Stimulated activated CD8-positive, alpha-beta memory T cell treated with anti-CD3 and anti-CD28 coated beads, Interleukin-4, amount 100 ng/mL, for 48 hours (primary cell): Measurements from ENCODE around the gene PPP4R2.
"Not testable (repeated sequence)": the region's sequence is repeated elsewhere in the genome, so short reads cannot be mapped to it uniquely, and the experiment has no call there.

Experiments used
- DNase-seq: peaks from one replicate; pipeline ENCODE4 v3.0.0-alpha.2; 2020

The PPP4R2 gene

DNA sequence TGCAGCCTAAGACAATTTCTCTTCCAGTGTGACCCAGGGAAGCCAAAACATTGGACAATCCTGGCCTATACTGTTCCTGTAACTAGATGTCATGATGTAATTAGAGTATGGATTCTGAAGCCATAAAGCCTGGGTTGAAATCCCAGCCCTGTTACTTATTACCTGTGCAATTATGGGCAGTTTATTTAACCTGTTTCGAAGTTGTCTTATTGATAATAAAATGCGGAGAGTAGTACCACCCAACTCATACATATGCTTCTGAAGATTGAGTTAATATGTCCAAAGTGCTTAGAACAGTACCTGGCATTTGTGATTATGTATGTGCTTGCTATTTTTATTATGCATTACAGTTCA lies 30.1 kb downstream of the PPP4R2 start:
- DNase-seq = no peak

DNA sequence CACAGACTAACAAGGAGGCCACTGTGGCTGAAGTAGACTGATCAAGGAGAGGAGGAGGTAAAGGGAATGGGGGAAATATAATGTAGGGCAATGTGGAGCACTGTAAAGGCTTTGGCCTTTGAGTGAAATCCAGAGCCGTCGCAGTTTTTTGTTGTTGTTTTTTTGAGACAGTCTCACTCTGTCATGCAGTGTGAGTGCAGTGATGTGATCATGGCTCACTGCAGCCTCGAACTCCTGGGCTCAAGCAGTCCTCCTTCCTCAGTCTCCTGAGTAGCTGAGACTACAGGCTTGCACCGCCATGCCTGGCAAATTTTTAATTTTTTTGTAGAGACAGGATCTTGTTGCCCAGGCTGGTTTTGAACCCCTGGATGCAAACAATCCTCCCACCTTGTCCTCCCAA lies 32.2 kb downstream of the PPP4R2 start:
- no peak for DNase-seq

- no peak for DNase-seq
These were observed 32.7 kb downstream of the PPP4R2 start for GRCh38 chr3:73029321-73029796.

DNA sequence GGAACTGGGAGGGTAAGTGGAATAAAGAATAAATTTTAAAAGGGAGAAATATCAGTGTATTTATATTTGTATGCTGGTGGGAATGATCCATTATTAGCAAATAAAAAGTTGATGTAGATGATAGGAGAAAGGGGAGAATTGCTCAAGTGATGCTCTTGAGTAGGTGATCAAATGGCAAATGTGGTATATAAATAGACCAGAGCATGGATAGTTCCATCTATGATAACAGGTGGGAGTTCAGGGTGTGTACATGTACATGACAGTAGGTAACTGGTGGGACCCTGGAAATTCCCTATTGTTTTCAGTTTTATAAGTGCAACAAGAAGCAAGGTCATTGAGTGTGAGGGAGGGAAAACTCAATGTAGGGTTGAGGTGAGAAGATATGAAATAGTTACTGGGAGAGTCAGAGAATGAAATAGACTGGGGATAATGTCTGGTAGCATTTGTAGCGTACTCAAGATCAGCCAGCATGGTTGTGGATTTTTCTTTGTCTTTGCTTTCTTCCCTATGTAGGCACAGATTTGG lies 33.5 kb downstream of the PPP4R2 start:
- DNase-seq = no peak

DNA sequence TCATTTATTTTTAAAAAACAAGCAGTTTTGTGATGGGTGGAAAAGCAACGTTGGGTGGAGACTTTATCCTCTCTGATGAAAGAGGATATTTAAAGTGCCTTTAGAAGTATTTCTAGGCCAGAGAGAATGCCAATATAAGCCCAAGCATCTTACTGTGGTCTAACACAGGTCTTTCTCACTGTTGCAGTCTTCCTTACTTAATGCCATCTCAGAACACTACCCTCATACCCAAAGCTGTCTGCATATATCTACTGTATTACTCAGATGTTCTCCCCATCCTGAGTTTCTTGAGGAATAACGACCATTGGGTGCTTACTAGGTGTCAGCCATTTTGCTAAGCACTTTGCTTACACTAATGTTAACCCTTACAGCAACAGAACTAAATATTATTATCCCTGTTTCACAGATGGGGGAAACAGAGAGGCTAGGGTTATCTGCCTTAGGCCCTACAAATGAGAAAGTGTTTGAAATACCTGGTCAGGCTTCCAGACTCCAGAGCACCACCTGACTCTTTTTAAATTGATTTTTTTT lies 35.0 kb downstream of the PPP4R2 start:
- DNase-seq = no peak

DNA sequence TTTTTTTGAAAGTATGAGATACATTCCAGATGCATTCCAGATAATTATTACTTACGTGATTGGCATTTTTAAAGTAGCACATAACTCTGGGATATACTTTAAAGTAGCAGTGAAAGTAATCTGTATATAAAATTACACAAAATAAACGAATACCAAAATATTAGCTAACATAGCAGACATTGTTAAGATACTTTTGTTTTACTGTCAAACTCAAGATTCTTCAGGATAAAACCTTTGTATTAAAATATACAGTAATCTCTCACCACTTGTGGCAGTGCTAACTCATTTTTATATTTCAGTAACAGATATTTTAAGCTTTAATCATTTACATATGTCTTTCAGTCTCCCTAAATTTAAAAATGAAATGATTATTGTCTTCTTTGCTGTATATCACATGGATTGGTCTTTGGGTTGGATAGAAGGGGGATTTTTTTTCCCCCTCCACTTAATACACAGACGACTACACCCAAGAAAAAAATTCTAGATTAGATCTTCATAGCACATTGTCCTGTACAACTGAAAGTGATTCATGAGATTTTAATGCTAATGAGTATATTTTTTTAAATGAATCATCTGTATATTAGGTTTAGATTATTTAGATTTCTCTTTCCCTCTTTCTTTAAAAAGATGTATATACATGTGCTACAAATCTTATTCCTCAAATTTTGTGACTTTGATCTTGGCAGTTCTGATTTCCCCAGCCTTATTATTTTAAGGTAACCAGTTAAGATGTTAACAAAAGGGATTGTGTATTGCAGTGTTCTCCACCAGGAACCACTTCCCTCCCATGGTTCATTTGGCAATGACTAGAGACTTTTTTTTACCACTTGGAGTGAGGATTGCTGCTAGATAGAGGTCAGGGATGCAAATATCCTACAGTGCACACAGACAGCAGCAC lies 40.3 kb downstream of the PPP4R2 start:
- DNase-seq = no peak

GRCh38 chr3:73041537-73041936 lies 44.9 kb downstream of the PPP4R2 start:
- no peak for DNase-seq

DNA sequence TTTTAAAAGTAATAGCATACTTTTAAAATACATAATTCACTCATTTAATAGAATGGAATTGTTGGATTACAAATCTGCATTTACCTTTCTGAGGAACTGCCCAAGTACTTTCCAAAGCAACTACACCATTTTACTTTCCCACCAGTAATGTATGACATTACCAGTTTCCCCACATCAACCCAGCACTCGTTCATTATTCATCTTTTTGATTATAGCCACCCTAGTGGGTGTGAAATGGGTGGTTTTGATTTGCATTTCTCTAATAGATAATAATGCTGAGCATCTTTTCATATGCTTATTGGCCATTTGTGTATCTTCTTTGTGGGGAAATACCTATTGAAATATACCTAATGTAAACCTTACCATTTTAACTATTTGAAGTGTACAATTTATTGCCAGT lies 46.8 kb downstream of the PPP4R2 start:
- no peak for DNase-seq

DNA sequence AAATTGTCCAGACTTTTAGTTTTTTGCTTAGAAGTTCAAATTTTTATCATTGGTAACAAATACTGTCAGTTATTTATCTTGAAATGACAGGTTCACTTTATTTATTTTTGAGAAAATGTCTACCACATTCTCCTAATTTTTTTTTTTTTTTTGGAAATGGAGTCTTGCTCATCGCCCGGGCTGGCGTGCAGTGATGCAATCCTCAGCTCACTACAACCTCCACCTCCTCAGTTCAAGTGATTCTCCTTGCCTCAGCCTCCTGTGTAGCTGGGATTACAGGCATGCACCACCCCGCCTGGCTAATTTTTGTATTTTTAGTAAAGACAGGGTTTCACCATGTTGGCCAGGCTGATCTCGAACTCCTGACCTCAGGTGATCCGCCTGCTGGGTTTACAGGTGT lies 48.8 kb downstream of the PPP4R2 start:
- no peak for DNase-seq

DNA sequence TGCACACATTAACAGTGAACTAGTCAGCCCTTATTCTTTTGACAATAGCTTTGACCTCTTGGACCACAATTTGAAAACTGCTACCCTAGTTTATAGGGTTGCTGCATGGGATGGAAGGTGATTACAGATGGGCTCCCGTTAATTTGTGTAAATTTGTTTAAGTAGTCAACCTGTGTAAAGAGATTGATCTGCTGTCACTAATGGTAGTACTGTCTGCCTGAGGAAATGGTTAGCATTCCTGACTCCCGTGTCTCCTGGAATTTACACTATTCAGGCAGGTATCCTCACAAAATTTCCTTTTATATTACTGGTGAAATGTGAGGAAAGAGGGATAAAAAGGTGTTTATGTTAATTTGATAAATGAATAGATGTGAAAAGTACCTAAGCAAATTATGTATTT lies 49.6 kb downstream of the PPP4R2 start:
- DNase-seq = no peak

DNA sequence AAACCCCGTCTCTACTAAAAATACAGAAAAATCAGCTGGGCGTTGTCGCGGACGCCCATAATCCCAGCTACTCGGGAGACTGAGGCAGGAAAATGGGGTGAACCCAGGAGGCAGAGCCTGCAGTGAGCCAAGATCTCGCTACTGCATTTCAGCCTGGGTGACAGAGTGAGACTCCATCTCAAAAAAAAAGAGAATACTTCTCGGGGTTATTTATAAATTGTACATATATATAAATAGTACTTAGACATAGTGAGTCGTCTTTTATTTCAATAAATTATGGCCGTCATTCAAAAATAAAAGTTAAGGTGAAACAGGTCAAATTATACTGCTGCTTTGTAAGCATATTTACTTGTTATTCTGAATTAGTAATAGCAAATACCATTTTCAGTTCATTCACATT lies 52.7 kb downstream of the PPP4R2 start:
- no peak for DNase-seq

DNA sequence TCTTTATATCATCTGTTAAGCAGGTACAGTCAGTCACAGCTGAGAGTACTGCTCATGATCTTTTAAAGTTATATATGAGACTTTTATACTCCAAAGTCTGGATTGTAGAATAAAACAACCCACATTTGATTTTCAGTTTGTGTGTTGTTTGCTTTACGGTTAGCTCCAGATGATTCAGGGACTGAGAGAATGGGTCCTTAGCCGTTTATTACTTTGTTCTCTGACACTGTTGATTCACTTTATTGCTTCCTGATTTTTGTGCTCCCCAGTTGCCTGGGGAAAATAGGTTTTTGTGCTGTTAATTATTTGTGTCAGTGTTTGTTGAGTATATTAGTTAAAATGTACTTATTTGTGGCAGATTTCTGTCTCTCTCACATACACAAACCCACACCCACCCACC lies 56.2 kb downstream of the PPP4R2 start:
- DNase-seq = no peak

DNA sequence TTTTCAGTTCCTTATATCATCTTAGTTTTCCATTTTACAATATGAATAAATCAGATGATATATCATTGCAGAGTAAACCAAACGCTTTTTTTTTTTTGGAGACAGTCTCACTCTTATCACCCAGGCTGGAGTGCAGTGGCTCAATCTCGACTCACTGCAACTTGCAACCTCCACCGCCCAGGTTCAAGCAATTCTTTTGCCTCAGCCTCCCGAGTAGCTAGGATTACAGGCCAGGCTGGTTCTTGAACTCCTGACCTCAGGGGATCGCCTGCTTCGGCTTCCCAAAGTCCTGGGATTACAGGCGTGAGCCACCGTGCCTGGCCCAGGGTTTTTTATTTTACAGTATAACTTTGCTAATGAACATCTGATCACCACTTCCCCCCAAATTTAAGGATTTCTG lies 59.0 kb downstream of the PPP4R2 start:
- DNase-seq = no peak

GRCh38 chr3:73056014-73056844 lies 59.6 kb downstream of the PPP4R2 start:
- no peak for DNase-seq

DNA sequence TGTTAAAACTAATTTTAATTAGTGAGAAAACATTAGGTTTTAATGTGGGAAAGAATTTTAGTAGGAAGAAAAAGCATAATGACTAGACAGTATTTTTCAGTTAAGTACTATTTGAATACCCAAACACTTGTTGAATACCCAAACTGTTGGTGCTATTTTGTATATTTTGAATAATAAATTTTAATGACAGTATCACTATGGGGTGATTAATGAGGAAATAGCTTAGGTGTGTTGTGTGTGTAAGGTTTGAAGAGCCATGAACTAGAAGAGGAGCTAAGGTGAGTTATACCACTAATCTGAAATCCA lies 60.2 kb downstream of the PPP4R2 start:
- no peak for DNase-seq

GRCh38 chr3:73060302-73060723 lies 63.7 kb downstream of the PPP4R2 start:
- DNase-seq = no peak

GRCh38 chr3:73061416-73061815 lies 64.8 kb downstream of the PPP4R2 start, which contains the start of gene EBLN2:
Gene EBLN2 (plus strand): TSS chr3:73061659. CDS start chr3:73062082, 423 bp downstream.
- DNase-seq = no peak

DNA sequence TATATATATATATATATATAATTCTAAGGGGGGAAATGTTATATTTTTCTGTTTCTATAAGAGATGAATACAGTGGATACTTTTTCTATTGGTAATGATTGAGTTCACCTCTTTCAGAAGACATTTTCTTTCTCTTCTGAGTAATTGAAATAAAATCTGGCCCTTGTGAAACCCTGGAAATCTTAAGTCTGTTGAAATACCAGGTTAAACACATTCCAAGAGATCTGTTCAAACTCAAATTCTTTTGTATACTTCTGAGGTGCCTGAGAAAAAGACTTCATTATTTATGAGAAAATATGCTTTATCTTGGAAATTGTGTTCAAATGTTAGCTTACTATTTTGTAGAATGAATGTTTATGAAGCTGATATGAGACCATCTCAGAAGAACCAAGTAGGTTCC lies 69.6 kb downstream of the PPP4R2 start:
- not testable (repeated sequence) for DNase-seq

- no peak for DNase-seq
These were observed 71.8 kb downstream of the PPP4R2 start for GRCh38 chr3:73068419-73068818.

DNA sequence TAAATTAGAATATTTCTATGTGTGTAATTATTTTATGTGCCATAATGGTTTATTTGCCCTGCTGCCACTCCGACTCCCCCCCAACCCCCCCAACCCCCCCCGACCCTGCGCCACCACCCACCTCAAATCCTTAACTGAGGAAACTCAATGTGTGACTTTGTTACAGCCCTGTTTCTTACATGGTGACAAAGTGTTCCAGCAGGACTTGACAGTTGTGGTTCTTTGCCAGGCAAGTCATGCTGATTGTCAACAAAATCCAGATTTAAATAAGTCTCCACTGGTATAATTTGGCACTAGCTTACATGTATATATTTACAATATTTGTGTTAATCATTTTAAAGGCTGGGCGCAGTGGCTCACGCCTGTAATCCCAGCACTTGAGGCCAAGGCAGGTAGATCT lies 72.6 kb downstream of the PPP4R2 start:
- DNase-seq = no peak

DNA sequence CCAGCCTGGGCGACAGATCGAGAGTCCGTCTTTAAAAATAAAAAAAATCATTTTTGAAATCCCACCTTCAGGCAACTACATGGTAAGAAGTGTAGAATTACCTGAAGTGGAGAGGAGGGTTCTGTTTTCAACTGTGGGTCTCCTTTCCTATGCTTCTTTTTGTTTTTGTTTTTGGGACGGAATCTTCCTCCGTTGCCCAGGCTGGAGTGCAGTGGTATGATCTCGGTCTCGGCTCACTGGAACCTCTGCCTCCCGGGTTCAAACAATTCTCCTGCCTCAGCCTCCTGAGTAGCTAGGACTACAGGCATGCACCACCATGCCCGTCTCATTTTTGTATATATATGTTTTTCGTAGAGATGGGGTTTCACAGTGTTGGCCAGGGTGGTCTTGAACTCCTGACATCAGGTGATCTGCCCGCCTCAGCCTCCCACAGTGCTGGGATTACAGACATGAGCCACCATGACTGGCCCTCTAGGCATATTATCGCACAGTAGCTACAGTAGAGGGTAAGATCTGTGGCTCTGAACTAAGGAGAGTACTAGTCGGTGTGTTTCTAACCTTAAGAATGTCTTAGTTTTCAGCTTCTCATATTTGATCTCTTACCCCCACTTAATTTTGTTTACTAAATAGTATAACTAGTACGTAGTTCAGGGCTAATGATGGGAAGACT lies 73.3 kb downstream of the PPP4R2 start:
- DNase-seq = no peak

- no peak for DNase-seq
These were observed 74.3 kb downstream of the PPP4R2 start for GRCh38 chr3:73070675-73071575.
